Urinary bladder (tissue), 4 donors: ENCODE measurements around the gene CD164L2. TPM values are rescaled to one million over a fixed set of nuclear protein-coding genes. Genes with fewer than 3 reads are reported as not detected.

Source experiments
- DNase-seq: peaks from one replicate; pipeline ENCODE4 v3.0.0-alpha.2; 2015; ENCODE audit errors: extremely low spot score
- H3K27ac ChIP-seq: one replicate; pipeline ENCODE4 v1.5.1; 2013; ENCODE audit warnings: low read depth, mild to moderate bottlenecking, moderate library complexity
- H3K36me3 ChIP-seq: one replicate; pipeline ENCODE4 v1.6.1; 2013; ENCODE audit warnings: mild to moderate bottlenecking, moderate library complexity; ENCODE audit not compliant: insufficient read depth
- H3K4me1 ChIP-seq: one replicate; pipeline ENCODE4 v1.6.1; 2013; ENCODE audit warnings: mild to moderate bottlenecking, moderate library complexity; ENCODE audit not compliant: insufficient read depth
- H3K4me3 ChIP-seq: one replicate; pipeline ENCODE4 v1.5.1; 2013; ENCODE audit warnings: low read depth, low read length
- WGBS: extraction: QIAGEN DNeasy Blood & Tissue Kit; methylation state at CpG from one replicate; pipeline ENCODE4 v1.1.7; 2013; 5-methylcytosine and 5-hydroxymethylcytosine counted together
- polyA plus RNA-seq: library from polyadenylated mRNA; stranded (reverse); fragments of 200-250 nt; gene quantifications from one replicate; pipeline ENCODE4 v1.2.3, GENCODE V29; 2013
- total RNA-seq: library from RNA; depleted of rRNA; stranded (reverse); fragments of >200 nt; gene quantifications from one replicate; pipeline ENCODE4 v1.2.3, GENCODE V29; 2014
- donor health status: healthy with polysubstance abuse.
- donor health status: healthy.

Gene CD164L2
- total and polyA plus RNA-seq, 2 donors, result 0.06 TPM; not detected in 1

GRCh38 chr1:27332536-27333281 lies 50.4 kb downstream of the CD164L2 start:
- H3K4me1 ChIP-seq, result no peaks in the 10 kb centered on the region
- H3K27ac ChIP-seq, result no peak overlapping the region
- WGBS, result 65% methylated on average over 11 of the region's 11 CpGs
- no peak overlapping the region for H3K4me3 ChIP-seq
- no peaks in the 10 kb centered on the region for H3K36me3 ChIP-seq
- no peak for DNase-seq

DNA sequence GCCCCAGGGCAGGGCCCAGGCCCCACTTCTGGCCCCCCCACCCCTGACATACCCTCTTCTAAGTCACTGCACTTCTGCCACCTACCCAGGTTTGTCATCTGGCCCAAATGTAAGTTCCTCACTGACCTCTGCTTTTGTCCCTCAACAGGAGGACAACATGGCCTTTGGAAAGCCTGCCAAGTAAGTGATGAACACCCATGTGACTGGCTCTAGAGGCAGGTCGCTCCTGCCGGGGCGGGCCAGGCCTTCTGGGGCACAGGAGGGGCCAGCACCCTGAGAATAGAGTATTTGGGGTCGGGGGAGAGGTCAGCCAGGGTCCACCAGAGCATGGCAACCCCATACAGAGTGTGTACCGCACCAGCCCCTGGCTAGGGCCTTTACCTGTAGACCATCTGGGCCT lies 51.2 kb downstream of the CD164L2 start:
- Histone ChIP-seq H3K4me1 (no peaks in the 10 kb centered on the region), H3K36me3 (no peaks in the 10 kb centered on the region), H3K27ac (no peak overlapping the region), H3K4me3 (no peak overlapping the region)
- no peak for DNase-seq
- WGBS, result 94% methylated on average over 5 of the region's 5 CpGs

DNA sequence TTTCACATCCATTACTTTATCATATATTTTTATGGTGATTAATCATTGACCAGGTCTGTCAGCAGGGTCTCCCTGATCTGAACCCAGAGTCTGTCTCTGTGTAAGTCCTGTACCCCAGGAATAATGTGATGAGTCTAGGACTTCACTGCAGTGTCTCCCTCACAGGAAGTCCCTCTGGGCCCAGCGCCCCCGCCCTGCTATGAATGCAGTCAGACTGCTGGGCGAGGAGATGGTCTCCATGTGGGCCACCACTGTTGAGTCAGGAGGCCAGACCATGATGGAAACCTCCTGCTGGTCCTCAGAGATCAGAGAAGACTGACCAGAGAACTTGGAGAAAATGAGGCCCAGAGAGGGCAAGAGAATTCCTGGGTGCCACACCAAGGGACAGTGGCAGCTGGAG lies 51.7 kb downstream of the CD164L2 start:
- Histone ChIP-seq H3K27ac (no peak overlapping the region), H3K36me3 (no peaks in the 10 kb centered on the region), H3K4me3 (no peak overlapping the region), H3K4me1 (no peaks in the 10 kb centered on the region)
- DNase-seq, result no peak
- WGBS, result 87% methylated on average over 3 of the region's 3 CpGs

GRCh38 chr1:27330786-27331185 lies 52.3 kb downstream of the CD164L2 start:
- no peaks in the 10 kb centered on the region for H3K4me1 ChIP-seq
- no peak overlapping the region for H3K4me3 ChIP-seq
- no peaks in the 10 kb centered on the region for H3K36me3 ChIP-seq
- DNase-seq, result no peak
- no peak overlapping the region for H3K27ac ChIP-seq
- 83% methylated on average over 8 of the region's 8 CpGs for WGBS

Other genes with a start within 250 kb of the CD164L2 start
- gene SLC9A1, start 228.2 kb downstream of the CD164L2 start, total RNA-seq, result 9.7 TPM
- gene SLC9A1, start 228.2 kb downstream of the CD164L2 start, polyA plus RNA-seq, result 18.3 TPM
- 16.5 TPM for gene WDTC1, start 148.7 kb downstream of the CD164L2 start, total RNA-seq
- 39.8 TPM for gene WDTC1, start 148.7 kb downstream of the CD164L2 start, polyA plus RNA-seq
- 12.8 TPM for gene TMEM222, start 61.2 kb downstream of the CD164L2 start, total RNA-seq
- gene TMEM222, start 61.2 kb downstream of the CD164L2 start, polyA plus RNA-seq, result 58.4 TPM
- 12.8 TPM for gene SYTL1, start 41.3 kb downstream of the CD164L2 start, total RNA-seq
- gene SYTL1, start 41.3 kb downstream of the CD164L2 start, polyA plus RNA-seq, result 31.0 TPM
- 10.1 TPM for gene MAP3K6, start 16.4 kb downstream of the CD164L2 start, total RNA-seq
- gene MAP3K6, start 16.4 kb downstream of the CD164L2 start, polyA plus RNA-seq, result 83.3 TPM
- gene FCN3, start 8.5 kb downstream of the CD164L2 start, total RNA-seq, result not detected
- 4.5 TPM for gene FCN3, start 8.5 kb downstream of the CD164L2 start, polyA plus RNA-seq
- gene GPR3, start 9.3 kb upstream of the CD164L2 start, total RNA-seq, result 0.16 TPM
- 1.8 TPM for gene GPR3, start 9.3 kb upstream of the CD164L2 start, polyA plus RNA-seq
- 40.7 TPM for gene WASF2, start 106.8 kb upstream of the CD164L2 start, total RNA-seq
- gene WASF2, start 106.8 kb upstream of the CD164L2 start, polyA plus RNA-seq, result 83.6 TPM
- gene AHDC1, start 220.8 kb upstream of the CD164L2 start, total RNA-seq, result 19.0 TPM
- 44.8 TPM for gene AHDC1, start 220.8 kb upstream of the CD164L2 start, polyA plus RNA-seq